Epithelial cell of proximal tubule (primary cell): ENCODE data around the gene PIM3. TPM values are rescaled to one million over a fixed set of nuclear protein-coding genes. Genes with fewer than 3 reads are reported as not detected.
"Not testable (repeated sequence)": the region's sequence is repeated elsewhere in the genome, so short reads cannot be mapped to it uniquely, and the experiment has no call there.

Experiments used
- DNase-seq: peaks from one replicate; pipeline ENCODE4 v3.0.0-alpha.2; 2011; ENCODE audit warnings: low read depth
- H3K4me3 ChIP-seq: 2 replicates; pipeline ENCODE4 v1.5.1; 2011; ENCODE audit warnings: low read depth, mild to moderate bottlenecking, low read length
- total RNA-seq: library from RNA; depleted of rRNA; stranded (reverse); fragments of >200 nt; gene quantifications from 2 replicates; pipeline ENCODE4 v1.2.3, GENCODE V29; 2015
- TF ChIP-seq, protein P1 (sequence below): conservative IDR thresholded peaks from 2 replicates; pipeline ENCODE4 v1.5.1; 2012; ENCODE audit warnings: low read depth, mild to moderate bottlenecking, low read length

Gene PIM3
- total RNA-seq, 1 donor from 2014 or later, result 37.5 TPM

DNA sequence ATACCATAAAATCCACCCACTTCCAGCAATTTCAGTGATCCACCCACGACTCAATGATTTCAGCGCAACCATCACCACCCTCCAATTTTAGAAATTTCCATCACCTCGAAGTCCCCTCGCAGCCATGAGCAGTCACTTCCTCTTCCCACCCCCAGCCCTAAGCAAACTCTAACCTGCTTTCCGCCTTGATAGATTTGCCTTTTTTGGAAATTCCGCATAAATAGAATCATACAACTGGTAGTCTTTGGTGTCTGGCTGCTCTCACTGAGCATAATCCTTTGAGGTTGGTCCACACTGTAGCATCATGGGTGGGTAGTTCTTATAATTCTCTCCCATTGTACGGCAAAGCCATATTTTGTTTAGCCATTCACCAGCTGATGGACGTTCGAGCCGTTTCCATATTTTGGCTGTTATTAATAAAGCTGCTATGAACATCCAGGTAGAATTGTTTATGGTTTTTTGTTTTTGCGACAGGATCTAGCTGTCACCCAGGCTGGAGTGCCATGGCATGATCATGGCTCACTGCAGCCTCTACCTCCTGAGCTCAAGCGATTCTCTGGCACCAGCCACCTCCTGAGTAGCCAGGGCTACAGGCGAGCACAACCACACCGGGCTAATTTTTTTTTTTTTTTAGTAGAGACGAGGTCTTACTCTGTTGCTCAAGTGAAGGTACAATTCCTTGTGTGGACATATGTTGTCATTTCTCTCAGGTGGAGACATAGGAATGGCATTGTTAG is 16.0 kb downstream of the PIM3 start:
- TF ChIP-seq, protein P1, sequence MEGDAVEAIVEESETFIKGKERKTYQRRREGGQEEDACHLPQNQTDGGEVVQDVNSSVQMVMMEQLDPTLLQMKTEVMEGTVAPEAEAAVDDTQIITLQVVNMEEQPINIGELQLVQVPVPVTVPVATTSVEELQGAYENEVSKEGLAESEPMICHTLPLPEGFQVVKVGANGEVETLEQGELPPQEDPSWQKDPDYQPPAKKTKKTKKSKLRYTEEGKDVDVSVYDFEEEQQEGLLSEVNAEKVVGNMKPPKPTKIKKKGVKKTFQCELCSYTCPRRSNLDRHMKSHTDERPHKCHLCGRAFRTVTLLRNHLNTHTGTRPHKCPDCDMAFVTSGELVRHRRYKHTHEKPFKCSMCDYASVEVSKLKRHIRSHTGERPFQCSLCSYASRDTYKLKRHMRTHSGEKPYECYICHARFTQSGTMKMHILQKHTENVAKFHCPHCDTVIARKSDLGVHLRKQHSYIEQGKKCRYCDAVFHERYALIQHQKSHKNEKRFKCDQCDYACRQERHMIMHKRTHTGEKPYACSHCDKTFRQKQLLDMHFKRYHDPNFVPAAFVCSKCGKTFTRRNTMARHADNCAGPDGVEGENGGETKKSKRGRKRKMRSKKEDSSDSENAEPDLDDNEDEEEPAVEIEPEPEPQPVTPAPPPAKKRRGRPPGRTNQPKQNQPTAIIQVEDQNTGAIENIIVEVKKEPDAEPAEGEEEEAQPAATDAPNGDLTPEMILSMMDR, result no peak

DNA sequence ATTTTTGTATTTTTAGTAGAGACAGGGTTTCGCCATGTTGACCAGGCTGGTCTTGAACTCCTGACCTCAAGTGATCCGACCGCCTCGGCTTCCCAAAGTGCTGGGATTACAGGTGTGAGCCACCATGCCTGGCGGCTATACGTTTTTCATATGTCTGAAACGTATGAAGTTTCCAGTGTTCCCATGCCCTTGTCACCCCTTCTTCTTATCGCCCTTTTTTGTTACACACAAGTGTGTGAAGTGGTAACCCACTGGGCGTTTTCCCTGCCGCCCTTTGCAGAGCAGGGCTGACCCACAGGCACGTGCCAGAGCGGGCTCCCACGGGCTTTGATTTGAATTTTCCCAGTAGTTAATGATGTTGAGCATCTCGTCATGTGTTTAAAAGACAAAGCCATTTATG is 17.0 kb downstream of the PIM3 start:
- DNase-seq, result no peak
- TF ChIP-seq, protein P1, result no peak

More for the DNA sequence above, 16.0 kb downstream of the PIM3 start:
- H3K4me3 ChIP-seq, result no peak overlapping the region
- DNase-seq, result no peak

DNA sequence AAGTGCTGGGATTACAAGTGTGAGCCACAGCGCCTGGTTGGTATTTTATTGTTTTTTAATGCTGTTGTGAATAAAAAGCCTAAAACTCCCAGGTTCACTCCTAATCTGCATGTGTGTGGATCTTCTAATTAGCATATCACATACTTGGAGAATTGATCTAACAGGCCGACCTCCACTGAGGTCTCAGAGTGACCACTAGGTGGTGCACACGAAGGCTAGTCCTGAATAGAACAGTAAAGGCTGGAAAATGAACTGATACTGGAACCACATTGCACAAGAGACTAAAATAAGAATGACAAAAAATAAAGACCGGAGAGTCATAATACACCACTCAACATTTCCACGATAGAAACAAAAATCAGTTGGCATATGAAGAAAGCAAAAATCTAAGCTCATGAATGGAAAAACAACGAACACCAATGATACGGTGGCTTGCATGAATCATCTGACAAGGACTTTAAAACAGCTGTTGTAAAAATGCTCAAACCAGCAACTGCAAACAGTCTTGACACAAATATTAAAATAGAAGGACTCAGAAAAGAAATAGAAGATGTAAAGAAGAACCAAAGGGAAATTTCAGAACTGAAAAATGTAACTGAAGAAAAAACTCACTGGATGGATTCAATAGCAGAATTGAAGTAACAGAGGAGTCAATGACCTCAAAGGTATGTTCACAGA is 19.2 kb downstream of the PIM3 start:
- H3K4me3 ChIP-seq, result no peak overlapping the region
- DNase-seq, result no peak
- TF ChIP-seq, protein P1, result peak; percentile 78

More for the DNA sequence above, 17.0 kb downstream of the PIM3 start:
- H3K4me3 ChIP-seq, result no peak overlapping the region

DNA sequence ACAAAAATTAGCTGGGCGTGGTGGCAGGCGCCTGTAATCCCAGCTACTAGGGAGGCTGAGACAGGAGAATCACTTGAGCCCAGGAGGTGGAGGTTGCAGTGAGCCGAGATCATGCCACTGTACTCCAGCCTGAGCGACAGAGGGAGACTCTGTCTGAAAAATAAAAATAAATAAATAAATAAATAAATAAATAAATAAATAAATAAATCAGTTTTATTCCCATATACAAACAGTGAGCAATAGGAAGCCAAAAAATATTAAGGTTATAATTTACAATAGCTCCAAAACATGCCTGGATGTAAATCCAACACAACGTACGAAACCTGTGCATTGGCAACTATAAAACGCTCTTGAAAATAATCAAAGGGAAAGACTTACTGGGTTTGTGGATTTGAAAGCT is 21.2 kb downstream of the PIM3 start:
- DNase-seq, H3K4me3 ChIP-seq: not testable (repeated sequence)

DNA sequence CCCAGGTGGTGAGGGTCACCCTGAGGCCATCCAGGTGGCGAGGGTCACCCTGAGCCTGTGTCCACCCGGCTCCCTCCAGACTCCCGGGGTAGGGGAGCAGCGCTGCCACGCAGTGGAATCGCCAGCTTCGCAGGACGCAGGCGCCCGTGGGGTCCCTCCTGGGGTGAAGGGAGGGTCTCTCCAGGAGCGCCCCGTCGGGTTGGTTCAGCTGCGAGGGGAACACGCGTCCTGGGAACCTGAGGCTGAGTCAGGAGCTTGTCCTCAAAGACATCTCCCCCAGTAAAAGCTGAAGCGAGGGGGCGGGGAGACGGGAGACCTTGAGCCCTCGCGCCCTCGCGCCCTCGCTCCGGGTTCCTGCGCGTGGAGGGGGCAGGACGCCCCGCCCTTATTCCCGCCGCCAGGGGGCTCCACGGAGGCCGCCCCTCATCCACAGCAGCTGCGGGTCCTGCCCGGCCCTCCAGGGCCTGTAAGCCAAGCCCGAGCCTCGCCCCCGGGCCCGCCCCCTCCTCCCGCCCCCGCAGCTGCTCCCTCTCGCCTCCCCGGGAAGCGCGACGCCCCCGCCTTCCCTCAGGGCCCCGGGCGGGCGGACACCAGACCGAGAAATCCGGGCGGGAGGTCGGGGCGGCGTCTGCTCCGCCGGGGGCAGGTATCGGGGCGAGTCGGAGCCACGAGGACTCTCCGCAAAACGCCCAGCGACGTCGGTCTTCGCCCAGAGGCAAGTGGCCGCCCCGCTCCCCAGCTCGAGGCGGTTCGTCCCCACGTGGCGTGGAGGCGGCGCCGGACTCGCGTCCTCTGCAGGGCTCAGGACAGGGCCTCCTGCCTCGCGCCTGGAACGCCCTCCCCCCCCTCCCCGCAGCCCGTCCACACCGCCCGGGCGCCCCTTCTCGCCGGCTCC is 22.8 kb downstream of the PIM3 start:
- no peak overlapping the region for H3K4me3 ChIP-seq
- TF ChIP-seq, protein P1, result peak; percentile 31
- no peak for DNase-seq

DNA sequence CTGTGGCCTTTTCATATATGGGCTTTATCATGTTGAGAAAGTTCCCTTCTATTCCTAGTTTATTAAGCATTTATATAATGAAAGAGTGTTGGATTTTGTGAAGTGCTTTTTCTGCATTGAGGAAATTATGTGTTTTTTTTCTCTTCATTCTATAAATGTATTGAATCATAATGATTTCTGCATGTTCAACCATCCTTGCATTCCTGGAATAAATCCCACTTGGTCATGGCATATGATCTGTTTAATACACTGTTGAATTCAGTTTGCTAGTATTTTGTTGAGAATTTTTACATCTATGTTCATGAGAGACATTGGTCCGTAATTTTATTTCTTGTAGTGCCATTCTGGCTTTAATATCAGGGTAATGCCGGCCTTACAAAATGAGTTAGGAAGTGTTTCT is 25.8 kb downstream of the PIM3 start:
- H3K4me3 ChIP-seq, result no peak overlapping the region
- DNase-seq, result no peak
- TF ChIP-seq, protein P1, result no peak

DNA sequence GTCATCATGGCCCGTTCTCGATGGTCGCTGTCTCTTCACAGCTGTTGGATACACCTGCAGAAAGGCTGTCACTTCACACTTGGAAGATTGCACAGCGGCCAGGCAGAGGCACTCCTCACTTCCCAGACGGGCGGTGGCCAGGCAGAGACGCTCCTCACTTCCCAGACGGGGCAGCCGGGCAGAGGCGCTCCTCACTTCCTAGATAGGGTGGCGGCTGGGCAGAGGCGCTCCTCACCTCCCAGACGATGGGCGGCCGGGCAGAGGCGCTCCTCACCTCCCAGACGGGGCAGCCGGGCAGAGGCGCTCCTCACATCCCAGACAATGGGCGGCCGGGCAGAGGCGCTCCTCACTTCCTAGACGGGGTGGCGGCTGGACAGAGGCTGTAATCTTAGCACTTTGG is 29.3 kb downstream of the PIM3 start:
- not testable (repeated sequence) for H3K4me3 ChIP-seq, DNase-seq
